CD4-positive, alpha-beta T cell (primary cell): Measurements from ENCODE around the gene SORD. TPM values are rescaled to one million over a fixed set of nuclear protein-coding genes. Genes with fewer than 3 reads are reported as not detected.

ENCODE experiments used
- ATAC-seq: fragments of 200-7000 bp; cut with Tn5 transposase; one replicate; pipeline ENCODE4 v1.10.0; 2022; ENCODE audit warnings: mild to moderate bottlenecking; ENCODE audit not compliant: poor library complexity
- CTCF ChIA-PET: fragments of 350-600 bp; sonication (Branson Sonifier 250); formaldehyde crosslinking; loops from one replicate; lab custom pipeline; 2021; ENCODE audit warnings: antibody characterized with exemption, inconsistent platforms; lab: Charles Lee
- POLR2A ChIA-PET: fragments of 350-600 bp; sonication (Branson Sonifier 250); formaldehyde crosslinking; loops from one replicate; lab custom pipeline; 2021; ENCODE audit warnings: antibody characterized with exemption, inconsistent platforms; lab: Charles Lee
- DNase-seq, 14 experiments: peaks; one replicate each; pipeline ENCODE4 v3.0.0-alpha.2; 2013 to 2020; ENCODE audit warnings: mixed read lengths in 2 of 14
- H3K27ac ChIP-seq, 2 donors: one replicate each; pipeline versions ENCODE4 v1.5.1 to v1.7.0; 2013; ENCODE audit warnings: low read length in 2 of 2, low read depth in 1 of 2, mild to moderate bottlenecking in 1 of 2
- H3K27me3 ChIP-seq, 2 experiments: 1 replicate in 1 of 2; 2 replicates in 1 of 2; pipeline versions ENCODE4 v1.6.1 to v1.7.0; 2013; ENCODE audit warnings: low read length in 2 of 2, control low read depth in 1 of 2, mild to moderate bottlenecking in 1 of 2, moderate library complexity in 1 of 2; ENCODE audit not compliant: insufficient read depth in 2 of 2, control insufficient read depth in 1 of 2
- H3K36me3 ChIP-seq: one replicate; pipeline ENCODE4 v1.6.1; 2013; ENCODE audit warnings: low read length, control low read depth; ENCODE audit not compliant: insufficient read depth
- H3K4me1 ChIP-seq: one replicate; pipeline ENCODE4 v1.6.1; 2013; ENCODE audit warnings: low read length, control low read depth; ENCODE audit not compliant: insufficient read depth
- H3K4me3 ChIP-seq: one replicate; pipeline ENCODE4 v1.5.1; 2013; ENCODE audit warnings: mild to moderate bottlenecking, low read length, moderate library complexity
- H3K9me3 ChIP-seq, 2 experiments: 1 replicate in 1 of 2; 2 replicates in 1 of 2; pipeline versions ENCODE4 v1.6.1 to v1.7.0; 2013; ENCODE audit warnings: low read length in 2 of 2, mild to moderate bottlenecking in 2 of 2, control low read depth in 1 of 2, moderate library complexity in 1 of 2; ENCODE audit not compliant: control insufficient read depth in 1 of 2, insufficient read depth in 1 of 2
- H3K27ac Mint-ChIP-seq: one replicate; pipeline ENCODE4 v1.8.0; 2020; ENCODE audit warnings: mixed read lengths
- H3K27me3 Mint-ChIP-seq: one replicate; pipeline ENCODE4 v1.8.0; 2021; ENCODE audit warnings: mixed read lengths
- H3K36me3 Mint-ChIP-seq: one replicate; pipeline ENCODE4 v1.8.0; 2021; ENCODE audit warnings: low read depth, mixed read lengths
- H3K4me1 Mint-ChIP-seq: one replicate; pipeline ENCODE4 v1.8.0; 2021; ENCODE audit warnings: low read depth, mixed read lengths
- H3K4me3 Mint-ChIP-seq: one replicate; pipeline ENCODE4 v1.8.0; 2020; ENCODE audit warnings: mild to moderate bottlenecking, mixed read lengths
- H3K9me3 Mint-ChIP-seq: one replicate; pipeline ENCODE4 v1.8.0; 2020; ENCODE audit warnings: mixed read lengths
- CTCF ChIP-seq: fragments of 200-600 bp; IDR thresholded peaks from one replicate; pipeline ENCODE4 v1.8.0; 2022; ENCODE audit warnings: antibody characterized with exemption, mild to moderate bottlenecking
- intact Hi-C, 2 experiments: fragments of 100-400 bp; cut with DNase I in 1 of 2; cut with micrococcal nuclease in 1 of 2; formaldehyde crosslinking; loops; one replicate each; pipeline versions ENCODE4 v1.15.1 to v1.9.0; 2023 to 2025; cut with DNase I, micrococcal nuclease
- total RNA-seq, 174 experiments: library from RNA in 2 of 174; stranded (reverse) in 2 of 174; gene quantifications; one replicate each; pipeline ENCODE4 v1.2.3 and lab custom pipeline; 2021 to 2026

Gene SORD
- total RNA-seq, 2 experiments from 2014 or later, result 1.7 to 1.8 TPM

- peak overlapping the region; percentile 45 for H3K4me3 Mint-ChIP-seq
- H3K27me3 Mint-ChIP-seq, result peaks cover 78% of the 10 kb centered on the region
- ATAC-seq, result no peak
- Histone ChIP-seq H3K9me3 (peaks cover 0 to 19% of the 10 kb centered on the region in 2 experiments), H3K27ac (no peak overlapping the region), H3K4me3 (no peak overlapping the region), H3K27me3 (peaks cover 59 to 61% of the 10 kb centered on the region in 2 experiments), H3K4me1 (peaks cover 31% of the 10 kb centered on the region), H3K36me3 (no peaks in the 10 kb centered on the region)
- peaks cover 37% of the 10 kb centered on the region for H3K4me1 Mint-ChIP-seq
- ChIA-PET POLR2A (no interaction called here), CTCF (no interaction called here)
- no peaks in the 10 kb centered on the region for H3K9me3 Mint-ChIP-seq
- no peak for TF ChIP-seq CTCF
- intact Hi-C loops, result no loop called here
- no peaks in the 10 kb centered on the region for H3K36me3 Mint-ChIP-seq
- H3K27ac Mint-ChIP-seq, result no peak overlapping the region
- DNase-seq, result no peak
These were observed 87.3 kb downstream of the SORD start for GRCh38 chr15:45110256-45110820.

- H3K27me3 ChIP-seq, result peaks cover 69 to 71% of the 10 kb centered on the region in 2 experiments
- H3K36me3 Mint-ChIP-seq, result no peaks in the 10 kb centered on the region
- ChIA-PET POLR2A (no interaction called here), CTCF (no interaction called here)
- H3K27ac ChIP-seq, result no peak overlapping the region
- H3K27ac Mint-ChIP-seq, result no peak overlapping the region
- intact Hi-C loops, result no loop called here
- no peak overlapping the region for H3K4me3 Mint-ChIP-seq
- ATAC-seq (no peak), DNase-seq (no peak)
- peaks cover 40% of the 10 kb centered on the region for H3K4me1 ChIP-seq
- no peaks in the 10 kb centered on the region for H3K36me3 ChIP-seq
- TF ChIP-seq CTCF, result no peak
- H3K9me3 ChIP-seq, result peaks cover 0 to 23% of the 10 kb centered on the region in 2 experiments
- H3K4me3 ChIP-seq, result no peak overlapping the region
- H3K9me3 Mint-ChIP-seq, result no peaks in the 10 kb centered on the region
- H3K27me3 Mint-ChIP-seq, result peaks cover 80% of the 10 kb centered on the region
- H3K4me1 Mint-ChIP-seq, result peaks cover 49% of the 10 kb centered on the region
These were observed 88.6 kb downstream of the SORD start for GRCh38 chr15:45111390-45112142.

GRCh38 chr15:45112143-45112590 is 89.2 kb downstream of the SORD start:
- peaks cover 80% of the 10 kb centered on the region for H3K27me3 Mint-ChIP-seq
- ChIA-PET POLR2A (no interaction called here), CTCF (no interaction called here)
- H3K9me3 ChIP-seq, result peaks cover 0 to 28% of the 10 kb centered on the region in 2 experiments
- H3K27me3 ChIP-seq, result peaks cover 75 to 77% of the 10 kb centered on the region in 2 experiments
- peaks cover 46% of the 10 kb centered on the region for H3K4me1 ChIP-seq
- no peaks in the 10 kb centered on the region for H3K9me3 Mint-ChIP-seq
- no peak for DNase-seq
- no peak overlapping the region for H3K27ac ChIP-seq
- ATAC-seq, result peak; percentile 7
- intact Hi-C loops, result no loop called here
- peaks cover 50% of the 10 kb centered on the region for H3K4me1 Mint-ChIP-seq
- peak overlapping the region; percentile 36 for H3K4me3 Mint-ChIP-seq
- no peak overlapping the region for H3K4me3 ChIP-seq
- H3K36me3 ChIP-seq, result no peaks in the 10 kb centered on the region
- H3K36me3 Mint-ChIP-seq, result no peaks in the 10 kb centered on the region
- TF ChIP-seq CTCF, result no peak
- H3K27ac Mint-ChIP-seq, result no peak overlapping the region
